LNCAP (cell line): ENCODE data around the gene LEMD3.
A peak's percentile ranks its signal among the peaks of the same experiment; 100 is the strongest.

Experiments used
- CTCF ChIP-seq: fragments of 450-650 bp; IDR thresholded peaks from 2 replicates; pipeline ENCODE4 v1.5.1; 2017; ENCODE audit warnings: mild to moderate bottlenecking

Gene LEMD3

GRCh38 chr12:65217086-65217485 lies 47.7 kb downstream of the LEMD3 start:
- no peak for TF ChIP-seq CTCF

GRCh38 chr12:65220761-65221160 lies 51.4 kb downstream of the LEMD3 start:
- no peak for TF ChIP-seq CTCF

- no peak for TF ChIP-seq CTCF
Measured at GRCh38 chr12:65229441-65229840, 60.1 kb downstream of the LEMD3 start.

- peak; percentile 58 for TF ChIP-seq CTCF
Measured at GRCh38 chr12:65232476-65233077, 63.2 kb downstream of the LEMD3 start.

GRCh38 chr12:65237153-65237552 lies 67.8 kb downstream of the LEMD3 start:
- TF ChIP-seq CTCF, result no peak

GRCh38 chr12:65238609-65239008 lies 69.2 kb downstream of the LEMD3 start:
- no peak for TF ChIP-seq CTCF

GRCh38 chr12:65248656-65249633 lies 79.6 kb downstream of the LEMD3 start:
- no peak for TF ChIP-seq CTCF
